Measurements from ENCODE around the gene ZMIZ1.
A peak's percentile ranks its signal among the peaks of the same experiment; 100 is the strongest.

The ZMIZ1 gene

DNA sequence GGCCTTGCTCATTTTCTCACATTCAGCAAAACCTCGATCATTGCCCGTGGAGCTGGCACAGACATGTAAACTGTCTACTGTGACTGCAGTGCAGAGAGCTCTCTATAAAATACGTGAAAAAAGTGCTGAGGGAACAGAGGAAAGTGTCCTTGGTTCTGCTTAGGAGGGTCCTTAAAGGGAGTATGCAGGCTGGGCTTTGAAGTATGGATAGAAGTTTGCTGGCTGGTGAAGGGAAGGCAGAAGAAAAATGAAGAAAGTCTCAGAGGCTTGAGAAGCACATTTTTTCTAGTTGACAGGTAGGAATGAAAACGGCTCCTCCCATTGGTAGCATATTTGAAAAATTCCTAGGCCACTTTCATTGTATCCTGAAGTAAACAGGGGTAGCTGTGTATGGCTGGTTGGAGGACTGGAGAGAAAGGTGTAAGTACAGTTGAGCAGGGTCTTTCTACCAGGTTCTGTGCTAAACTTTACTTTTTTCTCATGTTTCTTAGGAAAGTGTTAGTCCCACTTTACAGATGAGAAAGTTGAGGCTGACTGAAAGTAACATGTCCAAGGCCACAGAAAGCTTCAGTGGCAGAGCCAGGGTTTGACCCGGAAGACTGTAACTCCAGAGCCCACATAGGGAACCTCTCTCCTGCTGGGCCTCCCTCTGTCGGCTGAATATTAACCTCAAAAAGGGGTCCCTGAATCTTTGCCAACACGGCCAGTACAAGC lies 215.5 kb downstream of the ZMIZ1 start:
- no peak for DNase-seq (ENCODE audit: low read depth, low spot score)

DNA sequence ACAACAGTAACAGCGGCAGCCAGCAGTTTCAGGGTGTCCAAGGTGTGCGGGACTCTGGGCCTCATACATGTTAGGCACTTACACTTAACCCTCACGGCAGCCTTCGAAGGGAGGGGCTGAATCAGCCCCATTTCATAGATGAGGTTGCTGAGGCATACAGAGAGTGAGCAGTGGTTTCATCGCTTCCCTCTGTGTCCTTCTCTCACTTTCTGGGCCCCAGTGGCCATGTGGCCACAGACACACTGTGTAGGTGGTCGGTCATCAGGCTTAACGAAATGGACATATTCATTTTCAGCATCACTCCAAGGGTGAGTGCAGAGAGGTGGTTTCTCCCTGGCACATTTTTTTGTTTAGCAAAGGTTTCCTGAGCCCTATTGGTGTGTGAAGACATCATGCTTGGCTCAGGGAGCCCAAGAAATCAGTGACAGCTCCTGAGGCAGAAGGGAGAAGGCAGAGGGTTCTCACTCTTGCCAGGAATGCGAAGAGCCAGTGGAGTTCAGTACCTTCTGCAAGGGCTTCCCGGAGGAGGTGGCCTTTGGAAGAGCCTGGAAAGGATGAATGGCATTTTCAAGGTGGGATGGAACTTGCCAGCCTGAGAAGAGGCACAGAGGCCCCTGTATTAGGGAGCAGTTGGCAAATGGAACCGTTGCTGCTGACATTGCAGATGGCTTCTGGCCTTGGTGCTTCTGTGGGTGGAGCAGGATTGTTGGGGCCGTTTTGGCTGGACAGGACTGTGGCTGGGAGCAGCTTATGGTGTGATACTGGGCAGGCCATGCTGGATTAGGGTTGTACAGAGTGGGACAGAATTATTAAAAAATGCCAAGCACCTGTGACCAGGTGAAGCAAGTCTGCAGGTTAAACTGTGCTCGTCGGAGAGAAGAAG lies 216.8 kb downstream of the ZMIZ1 start:
- no peak for DNase-seq (ENCODE audit: low read depth, low spot score)

DNA sequence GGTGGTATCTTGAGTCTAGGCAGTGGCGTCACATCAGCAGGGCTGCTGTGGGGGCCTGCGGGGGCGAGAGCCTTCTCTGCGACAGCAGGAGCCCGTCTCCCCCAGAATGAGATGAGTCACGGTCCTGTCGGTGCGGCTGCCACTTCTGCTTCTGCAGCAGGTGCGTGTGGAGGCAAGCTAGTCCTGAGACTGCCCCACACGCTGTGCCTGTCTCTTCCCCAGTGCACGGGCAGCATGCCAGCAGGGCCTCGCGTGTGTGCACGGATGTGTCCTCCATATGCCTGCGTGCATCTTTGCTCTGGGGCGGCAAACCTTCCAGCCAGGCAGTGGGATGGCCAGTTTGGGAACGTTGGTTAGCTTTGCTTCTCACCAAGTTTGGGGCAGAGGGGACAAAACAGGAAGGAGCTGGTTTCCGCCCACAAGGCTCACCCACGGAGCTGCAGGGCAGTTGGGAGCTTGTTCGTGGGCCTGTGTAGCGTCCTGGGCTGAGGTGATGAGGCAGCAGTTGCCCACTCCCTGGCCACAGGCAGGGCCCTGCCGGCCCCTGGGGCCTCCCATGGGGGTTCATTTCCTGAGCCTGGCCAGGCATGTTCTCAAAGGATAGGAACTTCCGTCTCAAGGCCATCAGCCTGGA lies 217.7 kb downstream of the ZMIZ1 start:
- no peak for DNase-seq (ENCODE audit: low read depth, low spot score)

DNA sequence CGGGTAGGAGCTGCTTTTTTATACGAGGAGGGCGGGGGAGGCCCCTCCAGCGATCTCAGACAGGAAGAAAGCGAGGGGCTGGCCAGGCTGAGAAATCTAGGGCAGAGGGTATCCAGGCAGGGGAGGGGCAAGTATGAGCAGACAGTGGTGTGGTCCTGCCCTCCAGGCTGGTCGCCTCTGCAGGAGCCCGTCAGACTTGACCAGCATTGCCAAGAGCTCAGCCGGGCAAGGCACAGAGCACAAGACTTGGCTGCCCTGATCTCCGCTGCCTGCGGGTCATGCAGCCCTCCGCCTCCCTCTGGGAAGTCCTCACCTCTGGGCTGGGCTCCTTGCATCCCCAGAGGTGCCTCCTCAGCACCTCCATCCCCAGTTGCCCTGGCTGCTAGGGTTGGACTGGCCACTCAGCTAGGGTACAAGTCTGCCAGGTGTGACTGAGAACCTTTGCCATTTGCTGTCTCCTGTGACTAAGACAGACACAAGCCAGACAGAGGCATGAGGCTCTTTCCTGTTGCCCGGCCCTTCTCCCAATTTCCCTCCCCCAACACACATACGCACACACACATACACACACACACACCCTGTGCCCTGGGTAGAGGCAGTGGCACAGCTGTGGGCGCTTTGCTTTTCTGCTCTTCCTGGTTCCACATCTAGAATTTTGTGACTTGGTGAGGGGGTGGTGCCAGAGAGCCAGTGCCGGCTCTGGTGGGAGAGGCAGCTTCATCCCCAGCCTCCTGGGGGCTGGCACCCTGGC lies 219.4 kb downstream of the ZMIZ1 start:
- DNase-seq (ENCODE audit: low read depth, low spot score): no peak

DNA sequence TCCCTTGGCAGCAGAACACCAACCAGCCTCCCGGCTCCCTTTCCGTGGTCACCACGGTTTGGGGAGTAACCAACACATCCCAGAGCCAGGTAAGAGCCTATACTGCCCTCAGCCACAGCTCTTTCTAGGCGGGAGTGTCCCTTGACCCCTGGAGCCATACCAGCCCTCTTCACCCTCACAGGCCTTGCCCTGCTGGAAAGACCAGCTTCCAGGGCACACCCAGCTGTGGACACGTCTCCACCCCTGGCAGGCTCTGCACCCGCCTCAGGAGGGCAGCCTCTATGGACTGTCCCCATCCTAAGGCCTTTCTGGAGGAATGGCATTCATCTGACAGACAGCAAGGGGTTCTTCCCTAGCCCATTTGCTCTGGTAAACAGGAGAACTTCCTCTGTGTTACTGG lies 221.0 kb downstream of the ZMIZ1 start:
- DNase-seq (ENCODE audit: low read depth, low spot score): no peak

DNA sequence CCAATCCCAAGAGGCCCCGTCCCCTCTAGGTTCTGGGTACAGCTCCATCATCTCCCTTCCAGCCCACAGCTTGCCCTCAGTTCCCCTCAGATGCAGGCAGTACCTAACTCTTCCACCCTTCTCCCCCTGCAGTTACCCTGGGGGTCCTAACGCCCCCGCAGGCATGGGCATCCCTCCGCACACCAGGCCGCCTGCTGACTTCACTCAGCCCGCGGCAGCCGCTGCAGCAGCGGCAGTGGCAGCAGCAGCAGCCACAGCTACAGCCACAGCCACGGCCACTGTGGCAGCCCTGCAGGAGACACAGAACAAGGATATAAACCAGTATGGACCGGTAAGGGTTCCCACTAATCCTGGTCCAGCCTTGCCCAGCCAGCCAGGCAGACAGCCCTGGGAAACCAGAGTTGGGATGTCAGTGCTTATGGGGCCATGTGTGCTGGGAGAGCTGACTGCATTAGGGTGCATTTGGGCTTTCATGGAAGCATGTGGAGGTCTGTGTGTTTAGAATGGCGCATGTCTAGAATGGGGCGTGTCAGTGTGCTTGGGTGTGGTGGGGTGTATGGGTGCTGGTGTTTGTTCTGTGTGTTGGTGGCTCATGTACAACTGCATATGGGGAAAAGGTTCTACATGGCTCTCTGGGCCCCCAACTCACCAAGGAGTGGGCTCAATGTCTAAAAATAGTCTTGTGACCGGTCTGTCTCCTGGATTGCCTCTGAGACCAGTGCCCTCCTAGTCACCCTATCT lies 223.4 kb downstream of the ZMIZ1 start:
- no peak for DNase-seq (ENCODE audit: low read depth, low spot score)

DNA sequence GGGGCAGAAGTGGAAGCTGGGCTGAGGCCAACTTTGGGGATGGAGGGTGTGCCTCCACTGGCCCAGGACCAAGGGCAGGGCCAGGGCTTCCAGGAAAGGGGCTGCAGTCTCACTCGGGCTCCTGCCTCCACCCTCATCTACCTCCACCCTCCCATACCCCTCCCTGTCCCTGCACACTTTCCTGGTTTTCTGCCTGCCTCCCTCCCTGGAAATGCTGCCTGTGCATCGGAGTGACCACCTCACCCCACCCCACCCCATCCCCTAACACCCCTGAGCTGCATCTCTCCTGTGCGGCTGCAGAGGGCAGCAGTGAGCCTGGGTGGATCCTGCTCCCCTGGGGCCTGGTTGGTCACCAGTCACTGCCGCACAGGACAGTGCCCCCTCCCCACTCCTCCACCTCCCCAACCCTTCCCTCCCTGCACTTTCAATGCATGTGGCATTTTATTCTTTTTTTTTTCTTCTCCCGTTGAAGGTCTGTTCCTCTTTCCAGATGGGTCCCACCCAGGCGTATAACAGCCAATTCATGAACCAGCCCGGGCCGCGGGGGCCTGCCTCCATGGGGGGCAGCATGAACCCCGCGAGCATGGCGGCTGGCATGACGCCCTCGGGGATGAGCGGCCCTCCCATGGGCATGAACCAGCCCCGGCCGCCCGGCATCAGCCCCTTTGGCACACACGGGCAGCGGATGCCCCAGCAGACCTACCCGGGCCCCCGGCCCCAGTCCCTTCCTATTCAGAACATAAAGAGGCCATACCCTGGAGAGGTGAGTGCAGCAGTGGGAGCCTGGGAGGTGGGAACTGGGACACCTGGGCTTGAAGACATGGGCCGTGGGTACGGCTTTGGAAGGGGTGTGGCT lies 224.4 kb downstream of the ZMIZ1 start:
- DNase-seq (ENCODE audit: low read depth, low spot score): peak; percentile 26

DNA sequence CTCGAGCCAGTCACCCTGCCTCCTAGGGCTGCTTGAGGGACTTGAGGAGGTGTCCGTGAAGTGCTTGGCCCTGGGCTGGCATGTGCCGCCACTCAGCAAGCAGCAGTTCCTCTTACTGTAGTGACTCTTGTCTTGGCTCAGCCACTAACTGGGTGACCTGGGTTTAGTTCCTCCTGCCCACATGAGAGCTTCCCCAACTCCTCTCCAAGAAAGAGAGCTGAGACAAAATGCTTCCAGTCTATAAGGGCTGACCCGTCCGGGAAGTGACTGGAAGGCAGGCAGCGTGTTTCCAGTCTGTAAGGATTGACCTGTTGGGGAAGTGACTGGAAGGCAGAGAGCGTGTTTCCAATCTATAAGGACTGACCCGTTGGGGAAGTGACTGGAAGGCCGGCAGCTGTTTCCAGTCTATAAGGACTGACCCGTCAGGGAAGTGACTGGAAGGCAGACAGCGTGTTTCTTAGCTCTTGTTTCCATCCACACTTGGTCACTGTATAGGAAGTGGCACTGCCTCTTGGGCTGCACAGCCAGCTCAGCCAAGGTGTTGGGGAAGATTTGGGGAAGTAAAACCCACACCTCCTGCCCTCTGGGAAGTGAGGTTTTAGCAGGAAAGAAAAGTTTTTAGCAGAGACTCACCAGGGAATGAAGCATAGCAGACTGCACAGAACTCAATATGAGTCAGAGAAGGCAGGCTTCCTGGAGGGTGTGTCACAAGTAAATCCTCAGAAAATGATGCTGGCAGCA lies 225.2 kb downstream of the ZMIZ1 start:
- DNase-seq (ENCODE audit: low read depth, low spot score): no peak

DNA sequence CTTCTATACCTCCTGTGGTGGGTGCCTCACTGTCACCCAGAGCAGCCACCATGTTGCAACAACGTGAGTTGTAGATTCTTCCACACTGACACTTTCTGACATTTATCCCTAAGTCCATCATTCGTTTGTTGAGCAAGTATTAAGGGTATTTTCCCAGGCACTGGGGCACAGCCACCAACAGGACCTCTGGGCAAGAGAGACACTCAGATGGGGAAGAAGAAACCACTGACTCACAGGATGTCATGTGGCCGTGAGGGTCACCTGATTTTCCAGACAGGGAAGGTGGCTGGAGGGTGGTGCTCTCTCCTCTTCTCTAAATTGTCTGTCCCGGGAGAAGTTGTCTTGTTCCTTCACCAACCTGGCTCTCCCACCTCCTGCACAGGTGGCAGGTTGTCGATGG lies 226.8 kb downstream of the ZMIZ1 start:
- no peak for DNase-seq (ENCODE audit: low read depth, low spot score)

DNA sequence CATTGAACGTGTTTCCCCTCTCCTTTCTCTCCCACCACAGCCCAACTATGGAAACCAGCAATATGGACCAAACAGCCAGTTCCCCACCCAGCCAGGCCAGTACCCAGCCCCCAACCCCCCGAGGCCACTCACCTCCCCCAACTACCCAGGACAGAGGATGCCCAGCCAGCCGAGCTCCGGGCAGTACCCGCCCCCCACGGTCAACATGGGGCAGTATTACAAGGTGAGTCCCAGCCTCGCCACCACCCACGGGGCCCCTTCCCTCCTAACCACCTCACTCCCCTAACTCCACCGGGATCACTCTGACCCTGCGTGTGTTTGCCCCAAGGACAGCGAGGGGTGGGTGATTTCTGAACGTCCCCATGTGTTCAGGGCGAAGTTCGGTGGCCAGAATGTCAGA lies 227.7 kb downstream of the ZMIZ1 start:
- no peak for DNase-seq (ENCODE audit: low read depth, low spot score)

DNA sequence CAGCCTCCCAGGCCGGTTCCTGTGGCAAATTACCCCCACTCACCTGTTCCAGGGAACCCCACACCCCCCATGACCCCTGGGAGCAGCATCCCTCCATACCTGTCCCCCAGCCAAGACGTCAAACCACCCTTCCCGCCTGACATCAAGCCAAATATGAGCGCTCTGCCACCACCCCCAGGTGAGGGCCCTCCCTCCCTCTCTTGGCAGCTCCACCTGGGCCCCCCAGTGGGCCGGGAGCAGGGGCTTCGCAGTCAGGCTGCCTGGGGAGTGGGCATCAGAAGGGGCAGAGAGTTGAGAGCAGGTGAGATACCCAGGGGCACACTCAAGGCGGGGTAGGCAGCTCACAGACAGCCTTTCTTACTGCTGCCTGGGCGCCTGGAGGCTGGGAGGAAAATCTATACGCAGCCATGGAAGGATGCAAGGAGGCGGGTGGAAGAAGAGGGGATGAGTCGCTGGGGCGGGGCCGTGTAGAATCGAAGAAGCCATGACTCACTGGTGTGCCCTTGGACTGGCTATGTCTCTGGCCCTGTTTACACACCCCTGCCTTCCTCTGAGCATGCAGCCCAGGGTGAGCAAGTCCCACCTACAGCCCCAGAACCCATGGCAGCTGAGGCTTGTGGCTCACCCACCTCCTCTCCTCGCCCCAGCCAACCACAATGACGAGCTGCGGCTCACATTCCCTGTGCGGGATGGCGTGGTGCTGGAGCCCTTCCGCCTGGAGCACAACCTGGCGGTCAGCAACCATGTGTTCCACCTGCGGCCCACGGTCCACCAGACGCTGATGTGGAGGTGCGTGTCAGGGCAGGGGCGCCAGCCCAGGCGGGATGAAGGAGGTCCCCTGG lies 229.9 kb downstream of the ZMIZ1 start:
- DNase-seq (ENCODE audit: low read depth, low spot score): peak; percentile 94

DNA sequence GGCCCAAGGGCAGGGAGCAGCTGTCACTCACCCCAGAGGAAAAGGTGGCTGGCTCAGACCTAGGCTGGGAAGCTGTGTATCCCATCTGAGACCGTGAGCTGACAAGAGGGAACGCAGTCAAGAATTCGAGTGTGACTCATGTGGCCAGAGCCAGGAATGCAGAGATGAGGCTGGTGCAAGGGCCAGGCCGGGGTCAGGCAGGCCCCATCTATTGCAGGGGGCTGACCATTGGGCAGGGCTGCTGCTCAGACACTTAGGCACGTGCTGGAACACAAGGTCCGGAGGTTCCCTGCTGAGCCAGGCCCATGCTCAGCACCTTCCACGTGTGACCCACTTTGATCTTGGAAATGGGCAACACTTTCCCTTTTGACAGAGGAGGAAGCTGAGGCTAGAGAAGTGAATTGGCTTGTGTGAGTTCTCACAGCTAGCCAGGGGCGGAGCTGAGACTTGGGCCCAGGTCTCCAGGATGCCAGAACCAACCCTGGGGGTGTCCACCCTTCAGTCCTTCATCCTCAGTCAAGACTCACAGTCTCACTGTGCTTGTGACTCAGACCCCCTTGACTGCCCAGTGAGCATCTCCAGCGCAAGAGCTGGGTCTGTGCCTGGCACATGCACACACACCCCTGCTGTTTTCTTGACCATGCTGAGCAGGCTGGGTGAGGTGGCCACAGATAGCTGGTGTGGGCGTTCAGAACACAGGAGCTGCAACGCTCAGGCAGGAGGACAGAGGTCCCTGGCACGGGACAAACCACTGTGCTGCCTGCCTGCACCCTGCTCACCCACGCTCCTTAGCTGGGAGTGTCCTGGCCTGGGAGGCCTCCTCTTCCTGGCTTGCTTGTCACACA lies 230.9 kb downstream of the ZMIZ1 start:
- DNase-seq (ENCODE audit: low read depth, low spot score): peak; percentile 89

DNA sequence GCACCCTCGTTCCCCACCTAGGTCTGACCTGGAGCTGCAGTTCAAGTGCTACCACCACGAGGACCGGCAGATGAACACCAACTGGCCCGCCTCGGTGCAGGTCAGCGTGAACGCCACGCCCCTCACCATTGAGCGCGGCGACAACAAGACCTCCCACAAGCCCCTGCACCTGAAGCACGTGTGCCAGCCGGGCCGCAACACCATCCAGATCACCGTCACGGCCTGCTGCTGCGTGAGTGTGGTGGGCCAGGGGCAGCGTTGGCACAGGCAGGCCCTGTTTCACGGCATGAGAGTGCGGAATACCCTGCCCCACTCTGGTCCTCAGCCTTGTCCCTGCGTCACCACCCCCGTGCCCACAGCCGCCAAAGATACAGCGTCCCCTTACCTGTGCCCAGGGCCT lies 231.9 kb downstream of the ZMIZ1 start:
- no peak for DNase-seq (ENCODE audit: low read depth, low spot score)

DNA sequence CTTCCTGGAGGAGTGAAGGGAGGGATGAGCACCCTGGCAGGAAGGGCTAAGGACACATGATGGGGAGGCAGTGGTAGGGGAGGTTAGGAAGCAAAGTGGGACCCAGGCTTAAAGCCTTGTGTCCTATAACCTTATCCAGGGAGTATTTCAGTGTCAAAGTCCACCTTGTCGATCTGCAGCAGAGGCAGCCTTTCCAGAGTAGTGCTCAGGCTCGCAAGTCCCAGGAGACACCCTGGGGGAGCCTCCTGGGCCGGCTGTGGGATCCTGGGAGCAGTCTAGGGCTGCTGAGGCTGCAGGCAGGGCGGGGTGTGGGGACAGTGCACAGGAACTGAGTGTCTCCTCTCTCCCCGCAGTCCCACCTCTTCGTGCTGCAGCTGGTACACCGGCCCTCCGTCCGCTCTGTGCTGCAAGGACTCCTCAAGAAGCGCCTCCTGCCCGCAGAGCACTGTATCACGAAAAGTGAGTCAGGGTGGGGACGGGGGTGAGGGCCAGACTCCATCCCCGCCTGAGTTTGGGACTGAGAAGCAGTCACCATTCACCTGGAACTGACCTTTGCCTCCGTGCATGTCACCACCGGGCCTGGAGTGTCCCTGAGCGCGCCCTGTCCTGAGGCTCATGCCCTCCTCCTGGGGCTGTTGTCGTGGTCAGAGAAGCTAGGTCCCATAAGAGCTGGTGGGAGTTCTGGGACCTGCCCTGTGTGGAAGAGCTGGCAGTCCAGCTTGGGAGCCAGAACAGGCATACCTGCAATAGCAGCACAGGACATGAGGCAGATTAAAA lies 233.2 kb downstream of the ZMIZ1 start:
- DNase-seq (ENCODE audit: low read depth, low spot score): no peak

DNA sequence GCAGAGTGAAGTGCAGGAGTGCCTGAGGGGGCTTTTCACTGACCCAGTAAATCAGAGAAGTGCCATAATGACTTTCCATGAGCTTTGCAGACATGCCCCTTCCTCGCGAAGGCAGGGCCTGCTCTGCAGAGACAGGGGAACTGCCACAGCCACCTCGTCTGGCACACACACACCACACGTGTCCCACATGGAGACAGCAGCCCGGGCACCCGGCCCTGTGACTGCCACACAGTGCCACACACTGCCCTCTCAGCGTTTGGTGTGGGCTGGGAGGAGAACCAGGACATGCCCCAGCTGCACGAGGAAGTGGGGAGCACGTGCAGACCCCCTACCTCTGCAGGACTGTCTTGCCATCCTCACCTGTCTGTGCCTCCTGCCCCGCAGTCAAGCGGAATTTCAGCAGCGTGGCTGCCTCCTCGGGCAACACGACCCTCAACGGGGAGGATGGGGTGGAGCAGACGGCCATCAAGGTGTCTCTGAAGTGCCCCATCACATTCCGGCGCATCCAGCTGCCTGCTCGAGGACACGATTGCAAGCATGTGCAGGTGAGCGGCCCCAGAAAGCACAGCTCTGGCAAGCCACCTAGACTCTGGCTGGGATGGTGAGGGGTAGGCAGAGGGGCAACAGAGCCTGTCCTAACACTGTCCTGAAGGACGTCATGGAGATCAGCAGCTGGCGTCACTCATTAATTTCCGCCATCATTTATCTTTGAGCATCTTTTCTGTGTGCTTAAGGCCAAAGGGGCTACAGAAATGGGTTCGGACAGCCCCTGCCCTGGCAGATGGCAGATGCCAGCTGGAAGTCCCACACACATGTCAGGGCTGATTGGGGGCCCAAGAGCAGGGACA lies 235.1 kb downstream of the ZMIZ1 start:
- DNase-seq (ENCODE audit: low read depth, low spot score): no peak
